GM23248 (cell line): ENCODE data around the gene ZNF280A. TPM values are rescaled to one million over a fixed set of nuclear protein-coding genes. Genes with fewer than 3 reads are reported as not detected.
"Not testable (repeated sequence)": the region's sequence is repeated elsewhere in the genome, so short reads cannot be mapped to it uniquely, and the experiment has no call there.

ENCODE experiments used
- DNase-seq: peaks from one replicate; pipeline ENCODE4 v3.0.0-alpha.2; 2015
- H2AFZ ChIP-seq: fragments of 200-600 bp; sonication (generic); 2 replicates; pipeline ENCODE4 v1.6.1; 2016; ENCODE audit warnings: antibody characterized with exemption
- H3F3A ChIP-seq: fragments of 200-600 bp; sonication (generic); 2 replicates; pipeline ENCODE4 v1.6.1; 2016; ENCODE audit warnings: mild to moderate bottlenecking, antibody characterized with exemption, mixed run types; ENCODE audit not compliant: insufficient read depth
- H3K27ac ChIP-seq: fragments of 200-600 bp; sonication (generic); 2 replicates; pipeline ENCODE4 v1.5.1; 2016; ENCODE audit warnings: mild to moderate bottlenecking
- H3K27me3 ChIP-seq: fragments of 200-600 bp; sonication (generic); replicated peaks from 2 replicates; pipeline ENCODE4 v1.6.1; 2016; ENCODE audit warnings: mild to moderate bottlenecking; ENCODE audit not compliant: insufficient read depth
- H3K36me3 ChIP-seq: fragments of 200-600 bp; sonication (generic); 2 replicates; pipeline ENCODE4 v1.6.1; 2016; ENCODE audit warnings: low read depth, mild to moderate bottlenecking
- H3K4me1 ChIP-seq: fragments of 200-600 bp; sonication (generic); 2 replicates; pipeline ENCODE4 v1.6.1; 2016; ENCODE audit warnings: mild to moderate bottlenecking; ENCODE audit not compliant: insufficient read depth
- H3K4me2 ChIP-seq: fragments of 200-600 bp; sonication (generic); one replicate; pipeline ENCODE4 v1.6.1; 2016; ENCODE audit warnings: mild to moderate bottlenecking; ENCODE audit not compliant: unreplicated experiment
- H3K4me3 ChIP-seq: fragments of 200-600 bp; sonication (generic); 2 replicates; pipeline ENCODE4 v1.5.1; 2016; ENCODE audit warnings: mild to moderate bottlenecking
- H3K79me2 ChIP-seq: fragments of 200-600 bp; sonication (generic); 2 replicates; pipeline ENCODE4 v1.6.1; 2016; ENCODE audit warnings: mild to moderate bottlenecking; ENCODE audit not compliant: insufficient read depth
- H3K9ac ChIP-seq: fragments of 200-600 bp; sonication (generic); 2 replicates; pipeline ENCODE4 v1.6.1; 2016; ENCODE audit warnings: mild to moderate bottlenecking
- H3K9me2 ChIP-seq: fragments of 200-600 bp; sonication (generic); 2 replicates; pipeline ENCODE4 v1.6.1; 2016; ENCODE audit warnings: mixed run types, mild to moderate bottlenecking, moderate library complexity; ENCODE audit not compliant: insufficient read depth
- H3K9me3 ChIP-seq: fragments of 200-600 bp; sonication (generic); one replicate; pipeline ENCODE4 v1.6.1; 2017; ENCODE audit warnings: low read depth
- H4K20me1 ChIP-seq: fragments of 200-600 bp; sonication (generic); 2 replicates; pipeline ENCODE4 v1.6.0; 2016; ENCODE audit not compliant: insufficient read depth
- EZH2 ChIP-seq: fragments of 200-600 bp; sonication (generic); IDR thresholded peaks from 2 replicates; pipeline ENCODE4 v1.6.1; 2018; ENCODE audit warnings: antibody characterized with exemption, mild to moderate bottlenecking; ENCODE audit not compliant: insufficient read depth, poor library complexity, severe bottlenecking
- EZH2phosphoT487 ChIP-seq: fragments of 200-600 bp; sonication (generic); IDR thresholded peaks from 2 replicates; pipeline ENCODE4 v1.6.1; 2018; ENCODE audit warnings: antibody characterized with exemption, moderate library complexity, mild to moderate bottlenecking, low read depth; ENCODE audit not compliant: insufficient read depth
- WGBS, 2 experiments: methylation state at CpG; one replicate each; pipeline ENCODE4 v1.1.6; 2015 to 2017; ENCODE audit warnings: low lambda C conversion rate in 2 of 2, low coverage in 1 of 2; ENCODE audit errors: missing lambda C conversion rate in 2 of 2; 5-methylcytosine and 5-hydroxymethylcytosine counted together
- in situ Hi-C: fragments of 300-500 bp; cut with MboI; formaldehyde crosslinking; loops from 2 replicates; pipeline ENCODE4 v1.15.0; 2020
- polyA plus RNA-seq: library from polyadenylated mRNA; unstranded; fragments of >200 nt; fragmentation: Nextera tagmentation; extraction: Ambion mirVana; gene quantifications from 2 replicates; pipeline ENCODE4 v1.2.1, GENCODE V29; 2016
- total RNA-seq: library from RNA; depleted of rRNA; stranded (reverse); fragments of >200 nt; shearing (Covaris generic); gene quantifications from 2 replicates; pipeline ENCODE4 v1.2.3, GENCODE V29; 2014

ZNF280A gene
- total and polyA plus RNA-seq, 2 experiments from 2014 or later, result not detected

- WGBS, 2 experiments, result 7 to 14% methylated on average over 28 to 39 of the region's 72 CpGs
- H4K20me1 ChIP-seq, result no peaks in the 10 kb centered on the region
- no peaks in the 10 kb centered on the region for H3K9me2 ChIP-seq
- no peak within 1 kb of the TSS for H3K27ac ChIP-seq
- in situ Hi-C loops, result no loop called here
- H3K4me2 ChIP-seq, result peak within 1 kb of the TSS; percentile 25
- H3K36me3 ChIP-seq, result no peaks in the 10 kb centered on the region
- no peaks in the 10 kb centered on the region for H3F3A ChIP-seq
- peak within 1 kb of the TSS; percentile 63 for H2AFZ ChIP-seq
- 0 out of 2 replicates have a peak, but pooled peaks cover 11% of the 10 kb centered on the region for H3K27me3 ChIP-seq
- peak; percentile 66 for DNase-seq
- H3K9ac ChIP-seq, result peak within 1 kb of the TSS; percentile 47
- TF ChIP-seq EZH2phosphoT487 (no peak), EZH2 (no peak)
- no peaks in the 10 kb centered on the region for H3K9me3 ChIP-seq
- peak within 1 kb of the TSS; percentile 66 for H3K4me3 ChIP-seq
- H3K4me1 ChIP-seq, result no peaks in the 10 kb centered on the region
- H3K79me2 ChIP-seq, result no peaks in the 10 kb centered on the region
These were observed 11.5 kb downstream of the ZNF280A start, which contains the start of gene ZNF280B for GRCh38 chr22:22508274-22509176. Gene ZNF280B (minus strand): TSS chr22:22508742. CDS start chr22:22489398, 19,344 bp downstream.

- Histone ChIP-seq H3K9me3 (no peaks in the 10 kb centered on the region), H3K36me3 (no peaks in the 10 kb centered on the region), H3K27me3 (0 out of 2 replicates have a peak, but pooled peaks cover 12% of the 10 kb centered on the region), H3K4me1 (no peaks in the 10 kb centered on the region), H3K4me2 (peak overlapping the region; percentile 25), H4K20me1 (no peaks in the 10 kb centered on the region), H3K9me2 (no peaks in the 10 kb centered on the region), H3F3A (no peaks in the 10 kb centered on the region), H3K9ac (peak overlapping the region; percentile 47; the same call in 1 of the 2 replicates), H3K4me3 (peak overlapping the region; percentile 66), H3K79me2 (no peaks in the 10 kb centered on the region), H3K27ac (no peak overlapping the region), H2AFZ (peak overlapping the region; percentile 63)
- DNase-seq, result no peak
- in situ Hi-C loops, result no loop called here
- WGBS, 2 experiments, result 12 to 19% methylated on average over 13 of the region's 13 CpGs
- TF ChIP-seq EZH2 (no peak), EZH2phosphoT487 (no peak)
These were observed 12.3 kb downstream of the ZNF280A start for GRCh38 chr22:22507743-22508273.

GRCh38 chr22:22506736-22507135 lies 13.3 kb downstream of the ZNF280A start:
- in situ Hi-C loops, result no loop called here
- no peaks in the 10 kb centered on the region for H3F3A ChIP-seq
- no peaks in the 10 kb centered on the region for H3K9me2 ChIP-seq
- 24 to 44% methylated on average over 1 of the region's 1 CpG for WGBS, 2 experiments
- no peak overlapping the region for H3K27ac ChIP-seq
- H3K4me2 ChIP-seq, result no peak overlapping the region
- no peaks in the 10 kb centered on the region for H3K4me1 ChIP-seq
- TF ChIP-seq EZH2 (no peak), EZH2phosphoT487 (no peak)
- no peaks in the 10 kb centered on the region for H4K20me1 ChIP-seq
- H3K4me3 ChIP-seq, result no peak overlapping the region
- H3K9me3 ChIP-seq, result no peaks in the 10 kb centered on the region
- H2AFZ ChIP-seq, result no peak overlapping the region
- no peak for DNase-seq
- H3K9ac ChIP-seq, result no peak overlapping the region
- no peaks in the 10 kb centered on the region for H3K36me3 ChIP-seq
- no peaks in the 10 kb centered on the region for H3K79me2 ChIP-seq
- H3K27me3 ChIP-seq, result 0 out of 2 replicates have a peak, but pooled peaks cover 8% of the 10 kb centered on the region

- Histone ChIP-seq H3K36me3 (no peaks in the 10 kb centered on the region), H2AFZ (no peak overlapping the region), H3K4me3 (no peak overlapping the region), H3K4me1 (no peaks in the 10 kb centered on the region), H3K79me2 (no peaks in the 10 kb centered on the region), H4K20me1 (no peaks in the 10 kb centered on the region), H3F3A (no peaks in the 10 kb centered on the region), H3K9ac (no peak overlapping the region), H3K27me3 (0 out of 2 replicates have a peak, but pooled peaks cover 6% of the 10 kb centered on the region), H3K9me2 (no peaks in the 10 kb centered on the region), H3K9me3 (no peaks in the 10 kb centered on the region), H3K4me2 (no peak overlapping the region), H3K27ac (no peak overlapping the region)
- 38 to 47% methylated on average over 2 of the region's 2 CpGs for WGBS, 2 experiments
- TF ChIP-seq EZH2, result no peak
- no peak for TF ChIP-seq EZH2phosphoT487
- no peak for DNase-seq
- in situ Hi-C loops, result no loop called here
These were observed 21.8 kb downstream of the ZNF280A start for GRCh38 chr22:22498267-22498666.

GRCh38 chr22:22491589-22491988 lies 28.5 kb downstream of the ZNF280A start:
- H3K9me2 ChIP-seq, H3K36me3 ChIP-seq, H3K79me2 ChIP-seq, H3K4me1 ChIP-seq, H3K9ac ChIP-seq, DNase-seq, H3K4me2 ChIP-seq, H2AFZ ChIP-seq, H3K27ac ChIP-seq, in situ Hi-C loops, H4K20me1 ChIP-seq, H3K4me3 ChIP-seq, H3K27me3 ChIP-seq, H3K9me3 ChIP-seq, H3F3A ChIP-seq: not testable (repeated sequence)
- 45 to 46% methylated on average over 3 of the region's 3 CpGs for WGBS, 2 experiments
